HPDE6-E6E7 (cell line): Measurements from ENCODE around the gene GGT5.
A peak's percentile ranks its signal among the peaks of the same experiment; 100 is the strongest.
"Not testable (repeated sequence)": the region's sequence is repeated elsewhere in the genome, so short reads cannot be mapped to it uniquely, and the experiment has no call there.

Source experiments
- DNase-seq: peaks from one replicate; pipeline ENCODE4 v3.0.0; 2011; ENCODE audit warnings: missing footprints; ENCODE audit errors: extremely low spot score

Gene GGT5

DNA sequence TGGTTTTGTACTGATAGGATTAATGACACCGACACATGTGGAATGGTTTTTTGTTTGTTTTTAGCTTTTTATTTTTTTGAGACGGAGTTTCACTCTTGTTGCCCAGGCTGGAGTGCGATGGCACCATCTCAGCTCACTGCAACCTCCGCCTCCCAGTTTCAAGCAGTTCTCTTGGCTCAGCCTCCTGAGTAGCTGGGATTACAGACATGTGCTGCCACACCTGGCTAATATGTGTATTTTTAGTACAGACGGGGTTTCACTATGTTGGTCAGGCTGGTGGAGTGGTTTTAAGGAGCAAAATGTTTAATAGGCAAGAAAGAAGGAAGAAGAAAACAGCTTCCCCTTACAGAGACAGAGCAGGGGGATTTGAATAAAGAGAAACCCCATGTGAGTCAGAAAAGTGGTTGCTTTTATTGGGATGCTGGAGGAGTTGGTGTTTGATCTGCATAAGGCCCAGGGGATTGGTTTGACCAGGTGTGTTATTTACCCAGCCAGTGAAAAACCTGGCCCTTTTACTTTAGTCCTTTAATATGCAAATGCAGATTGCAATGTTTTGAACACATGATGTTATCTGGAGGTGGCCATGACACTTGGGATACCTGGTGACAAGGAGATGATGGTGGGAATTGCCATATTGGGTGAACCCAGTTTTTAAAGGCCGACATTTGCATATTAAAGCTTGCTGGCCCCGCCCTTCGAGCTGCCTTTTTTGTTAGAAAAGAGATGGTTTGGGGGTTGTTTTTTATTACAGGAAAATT lies 39.3 kb downstream of the GGT5 start:
- no peak for DNase-seq

DNA sequence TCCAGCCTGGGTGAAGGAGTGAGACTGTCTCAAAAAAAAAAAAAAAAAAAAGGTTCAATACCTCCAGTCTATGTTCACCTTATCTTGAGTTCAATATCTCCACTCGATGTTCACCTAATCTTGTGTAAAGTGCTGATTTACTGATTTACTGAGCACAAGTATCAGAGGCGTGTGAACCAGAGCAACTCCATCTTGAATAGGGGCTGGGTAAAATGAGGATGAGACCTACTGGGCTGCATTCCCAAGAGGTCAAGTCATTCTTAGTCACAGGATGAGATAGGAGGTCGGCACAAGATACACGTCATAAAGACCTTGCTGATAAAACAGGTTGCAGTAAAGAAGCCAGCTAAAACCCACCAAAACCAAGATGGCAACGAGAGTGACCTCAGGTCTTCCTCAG lies 41.0 kb downstream of the GGT5 start:
- DNase-seq, result not testable (repeated sequence)

DNA sequence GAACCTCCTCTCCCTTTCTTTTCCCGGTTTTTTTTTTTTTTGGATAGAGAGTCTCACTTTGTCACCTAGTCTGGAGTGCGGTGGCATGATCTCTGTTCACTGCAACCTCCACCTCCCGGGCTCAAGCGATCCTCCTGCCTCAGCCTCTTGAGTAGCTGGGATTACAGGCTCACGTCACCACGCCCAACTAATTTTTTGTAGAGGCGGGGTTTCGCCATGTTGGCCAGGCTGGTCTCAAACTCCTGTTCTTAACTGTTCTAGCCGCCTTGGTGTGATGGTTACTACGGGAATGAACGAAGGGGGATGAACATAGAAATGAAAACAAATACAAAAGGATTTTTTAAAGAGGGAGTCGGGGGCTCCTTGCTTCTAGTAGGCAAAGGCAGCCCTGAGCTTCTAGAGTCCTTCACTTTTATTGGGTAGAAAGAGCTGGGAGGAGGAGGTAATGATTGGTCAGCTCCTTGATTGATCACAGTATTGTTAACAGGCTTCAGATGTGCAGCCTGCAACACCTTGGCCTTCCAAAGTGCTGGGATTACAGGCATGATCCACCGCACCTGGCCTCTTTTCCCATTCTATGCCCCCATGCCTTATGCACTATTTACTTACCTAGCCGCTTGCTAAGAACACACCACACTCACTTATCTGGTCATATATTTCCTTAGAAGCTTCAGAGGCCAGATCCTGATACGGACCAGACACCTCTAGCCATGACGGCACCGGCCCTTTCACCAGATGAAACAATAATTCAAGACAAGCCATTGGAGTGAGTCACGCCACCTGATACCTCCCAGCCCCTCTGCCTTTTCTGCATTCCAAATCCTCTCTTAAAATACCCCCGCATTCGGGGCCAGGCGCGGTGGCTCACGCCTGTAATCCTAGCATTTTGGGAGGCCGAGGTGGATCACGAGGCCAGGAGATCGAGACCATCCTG lies 42.9 kb downstream of the GGT5 start:
- DNase-seq, result no peak

DNA sequence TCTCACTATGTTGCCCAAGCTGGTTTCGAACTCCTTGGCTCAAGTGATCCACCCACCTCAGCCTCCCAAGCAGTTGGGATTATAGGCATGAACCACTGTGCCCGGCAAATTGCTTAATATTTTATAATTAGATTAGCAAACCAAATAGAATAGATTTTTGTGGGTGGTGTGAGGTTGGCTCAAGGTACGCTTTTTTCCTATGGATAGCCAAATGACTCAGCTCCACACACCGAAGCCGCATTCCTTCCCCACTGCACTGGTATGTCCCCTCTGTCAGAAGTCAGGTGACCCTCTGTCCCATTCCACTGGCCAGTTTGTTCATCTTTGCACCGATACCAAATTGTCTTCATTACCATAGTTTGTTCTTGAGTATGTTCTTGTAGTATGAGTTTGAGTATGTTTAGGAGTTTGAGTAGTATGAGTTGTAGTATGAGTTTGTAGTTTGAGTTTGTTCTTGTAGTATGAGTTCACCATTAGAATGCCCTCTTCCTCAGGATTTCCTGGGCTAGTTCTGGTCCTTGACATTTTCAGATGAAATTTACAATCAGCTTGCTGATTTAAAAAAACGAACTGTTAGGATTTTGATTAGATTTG lies 44.2 kb downstream of the GGT5 start:
- no peak for DNase-seq

DNA sequence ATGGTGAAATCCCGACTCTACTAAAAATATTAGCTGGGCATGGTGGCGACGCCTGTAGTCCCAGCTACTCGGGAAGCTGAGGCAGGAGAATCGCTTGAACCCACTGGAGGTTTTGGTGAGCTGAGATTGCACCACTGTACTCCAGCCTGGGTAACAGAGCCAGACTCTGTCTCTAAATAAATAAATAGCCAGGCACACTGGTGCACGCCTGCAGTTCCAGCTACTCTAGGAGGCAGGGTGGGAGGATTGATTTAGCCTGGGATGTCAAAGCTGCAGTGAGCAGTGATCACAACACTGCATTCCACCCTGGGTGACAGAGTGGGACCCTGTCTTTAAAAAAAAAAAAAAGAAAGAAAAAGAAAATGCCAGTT lies 46.2 kb downstream of the GGT5 start:
- no peak for DNase-seq

GRCh38 chr22:24191893-24192292 lies 53.0 kb downstream of the GGT5 start:
- no peak for DNase-seq

DNA sequence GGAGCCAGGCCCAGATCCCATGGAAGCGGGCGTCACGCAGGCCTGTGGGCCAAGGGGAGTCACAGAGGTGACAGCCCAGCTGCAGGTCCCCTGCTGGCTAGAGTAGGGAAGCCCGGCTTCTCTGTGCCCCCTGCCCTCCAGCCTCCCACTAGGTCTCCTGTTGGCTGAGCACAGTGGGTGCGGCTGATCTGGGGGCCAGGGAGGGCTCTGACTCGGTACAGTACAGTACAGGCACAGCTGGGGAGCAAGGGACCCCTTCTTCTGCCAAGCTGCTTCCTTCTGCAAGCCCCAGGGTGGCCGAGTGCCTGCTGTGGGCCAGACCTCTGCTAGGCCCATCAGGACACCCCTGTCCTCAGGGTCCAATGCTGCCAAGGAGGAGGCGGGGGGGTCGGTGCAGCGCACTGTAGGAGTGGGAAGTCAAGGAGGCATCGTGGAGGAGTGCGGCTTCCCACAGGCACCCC lies 53.5 kb downstream of the GGT5 start:
- DNase-seq, result no peak

GRCh38 chr22:24190596-24191208 lies 54.2 kb downstream of the GGT5 start:
- DNase-seq, result no peak

DNA sequence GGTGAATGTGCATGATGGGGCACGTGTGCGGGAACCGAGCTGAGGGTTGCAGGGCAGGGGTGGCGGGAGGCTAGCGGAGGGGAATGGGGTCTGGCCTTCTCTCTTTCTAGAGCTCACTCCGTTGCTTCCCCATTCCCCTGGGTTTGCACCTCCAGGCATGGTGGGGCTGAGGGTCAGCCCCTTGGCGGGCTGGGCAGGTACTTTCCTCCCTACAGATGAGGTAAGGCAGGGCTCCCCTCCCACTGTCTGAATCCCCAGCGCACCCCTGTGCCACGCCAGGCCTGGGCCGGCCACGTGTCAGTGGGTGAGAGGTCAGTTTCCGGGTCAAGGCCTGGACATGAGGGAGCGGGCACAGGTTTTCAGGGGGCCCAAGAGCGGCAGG lies 54.7 kb downstream of the GGT5 start:
- no peak for DNase-seq

DNA sequence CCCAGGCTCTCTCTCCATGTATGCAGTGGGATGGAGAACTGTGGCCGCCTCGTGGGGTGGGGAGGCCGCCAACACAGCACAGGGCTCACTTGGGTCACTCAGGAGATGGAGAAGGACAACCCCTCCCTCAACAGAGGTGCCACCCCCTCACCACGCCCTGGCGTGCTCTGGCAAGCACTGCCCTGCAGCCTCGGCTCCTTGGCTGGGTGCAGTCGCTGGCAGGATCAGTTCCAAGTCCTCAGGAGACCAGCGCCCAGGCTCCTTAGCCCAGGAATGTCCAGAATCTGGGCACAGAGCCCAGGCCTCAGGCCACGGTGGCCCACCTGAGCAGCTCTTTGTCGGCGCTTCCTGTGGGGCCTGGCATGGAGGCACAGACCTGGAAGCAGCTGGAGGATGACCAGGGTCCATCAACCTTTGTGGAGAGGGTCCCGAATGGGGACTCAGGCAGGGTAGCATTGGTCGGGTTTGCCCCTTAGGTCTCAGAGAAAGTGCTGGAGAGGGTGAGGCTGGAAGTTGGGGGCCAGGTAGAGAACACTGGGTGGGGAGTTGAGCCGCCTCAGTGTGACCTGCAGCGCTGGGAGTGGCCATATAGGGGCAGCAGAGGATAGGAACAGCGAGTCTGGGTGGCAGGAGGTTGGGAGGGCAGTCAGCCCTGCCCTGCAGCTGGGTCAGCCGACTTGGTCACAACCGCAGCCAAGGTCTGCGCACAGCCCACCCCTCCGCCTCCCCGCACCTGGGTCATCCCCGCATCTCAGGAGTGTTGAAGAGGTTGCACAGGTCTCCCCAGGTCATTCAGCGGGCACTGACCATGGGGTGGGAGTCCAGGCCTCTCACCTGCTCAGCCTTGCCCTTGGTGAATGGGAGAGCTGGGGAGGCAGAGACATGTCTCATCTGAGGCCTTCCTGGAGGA lies 55.4 kb downstream of the GGT5 start:
- peak; percentile 70 for DNase-seq

DNA sequence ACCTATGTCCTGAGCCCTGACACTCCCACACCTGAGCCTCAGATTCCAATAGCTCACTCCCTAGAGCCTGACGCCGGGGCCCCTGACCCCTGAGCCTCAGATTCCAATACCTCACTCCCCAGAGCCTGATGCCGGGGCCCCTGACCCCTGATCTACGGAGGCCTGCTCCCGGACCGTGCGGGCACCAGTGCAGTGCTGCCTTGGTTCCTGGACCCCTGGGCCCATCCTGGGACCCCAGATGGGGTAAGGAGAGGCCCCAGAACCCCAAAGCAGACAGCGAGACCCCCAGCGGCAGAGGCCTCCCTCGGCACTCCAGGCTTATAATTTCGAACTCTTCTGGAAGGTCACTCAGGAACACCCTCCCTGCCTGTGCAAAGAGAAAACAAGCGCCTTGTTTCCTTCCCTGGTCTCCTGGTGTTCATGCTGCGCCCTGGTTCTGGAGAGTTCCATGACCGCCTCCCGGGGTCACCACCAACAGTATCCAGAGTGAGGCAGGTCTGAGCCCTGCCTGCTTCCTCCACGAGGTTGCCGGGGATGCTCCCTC lies 56.1 kb downstream of the GGT5 start:
- no peak for DNase-seq

- DNase-seq, result no peak
Observed at GRCh38 chr22:24187731-24188644, 56.9 kb downstream of the GGT5 start.

- no peak for DNase-seq
Observed at GRCh38 chr22:24186892-24187670, 57.8 kb downstream of the GGT5 start.

- no peak for DNase-seq
Observed at GRCh38 chr22:24186352-24186740, 58.5 kb downstream of the GGT5 start.

DNA sequence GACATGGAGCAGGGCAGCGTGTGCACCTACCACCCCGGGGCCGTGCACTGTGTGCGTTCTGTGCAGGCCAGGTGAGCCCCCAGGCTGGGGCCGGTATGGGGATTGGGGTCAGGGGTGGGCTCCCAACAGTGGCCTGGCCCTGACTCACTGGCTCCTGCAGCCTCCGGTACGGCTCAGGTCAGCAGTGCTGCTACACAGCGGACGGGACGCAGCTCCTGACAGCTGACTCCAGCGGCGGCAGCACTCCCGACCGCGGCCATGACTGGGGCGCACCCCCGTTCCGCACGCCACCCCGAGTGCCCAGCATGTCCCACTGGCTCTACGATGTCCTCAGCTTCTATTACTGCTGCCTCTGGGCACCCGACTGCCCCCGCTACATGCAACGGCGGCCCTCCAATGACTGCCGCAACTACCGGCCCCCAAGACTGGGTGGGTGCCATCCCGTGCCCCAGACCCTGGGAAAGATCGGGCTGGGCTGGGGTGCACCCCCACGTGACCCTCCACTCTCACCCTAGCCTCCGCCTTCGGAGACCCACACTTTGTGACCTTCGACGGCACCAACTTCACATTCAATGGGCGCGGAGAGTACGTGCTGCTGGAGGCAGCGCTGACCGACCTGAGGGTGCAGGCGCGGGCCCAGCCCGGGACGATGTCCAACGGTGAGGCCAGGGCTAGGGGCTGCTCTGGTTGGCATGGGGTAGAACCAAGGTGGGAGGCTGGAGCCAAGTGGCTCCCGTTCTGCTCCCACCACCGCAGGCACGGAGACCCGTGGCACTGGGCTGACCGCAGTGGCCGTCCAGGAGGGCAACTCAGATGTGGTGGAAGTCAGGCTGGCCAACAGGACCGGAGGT lies 59.2 kb downstream of the GGT5 start:
- DNase-seq, result no peak

- no peak for DNase-seq
Observed at GRCh38 chr22:24185001-24185500, 59.8 kb downstream of the GGT5 start.

GRCh38 chr22:24184057-24184798 lies 60.7 kb downstream of the GGT5 start:
- DNase-seq, result no peak
